GM21737 (cell line): ENCODE data around the gene MSL1.

Experiments used
- ATAC-seq: cut with Tn5 transposase; IDR thresholded peaks from one replicate; pipeline ENCODE4 v1.9.1; 2021; ENCODE audit warnings: mild to moderate bottlenecking, moderate library complexity; ENCODE audit not compliant: unreplicated experiment

Gene MSL1

DNA sequence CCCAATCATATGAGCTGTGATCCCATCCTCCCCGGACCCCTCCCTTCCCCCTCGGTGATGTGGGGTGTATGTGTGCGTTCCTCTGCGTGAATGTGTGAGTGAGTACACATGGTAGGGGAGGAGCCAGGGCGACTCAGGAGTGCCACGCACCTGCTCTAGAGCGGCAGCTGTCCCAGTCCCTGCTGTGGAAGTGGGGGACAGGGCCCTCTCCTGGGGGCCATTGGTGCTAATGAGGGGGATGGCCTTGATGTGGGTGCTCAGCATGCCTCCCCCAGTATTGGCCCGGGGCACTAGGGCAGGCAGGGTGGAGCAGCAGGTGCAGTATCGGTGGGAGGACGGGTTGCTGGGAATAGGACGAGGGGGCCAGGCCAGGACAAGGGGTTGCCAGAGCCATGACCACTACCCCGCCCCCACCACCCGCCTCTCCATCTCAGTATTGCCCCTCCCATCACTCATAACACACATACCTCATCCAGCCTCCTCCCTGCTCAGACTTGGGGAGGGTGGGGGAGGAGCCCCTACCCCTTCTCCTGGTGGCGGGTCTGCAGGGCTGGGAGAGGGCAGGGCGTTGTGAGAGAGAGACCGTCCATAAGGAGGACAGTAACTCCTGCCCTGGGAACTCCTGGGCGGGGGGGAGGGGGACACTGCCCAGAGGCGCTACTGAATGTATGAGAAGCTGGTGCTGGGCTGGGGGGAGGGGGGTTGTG lies 29.9 kb upstream of the MSL1 start:
- ATAC-seq: no peak

DNA sequence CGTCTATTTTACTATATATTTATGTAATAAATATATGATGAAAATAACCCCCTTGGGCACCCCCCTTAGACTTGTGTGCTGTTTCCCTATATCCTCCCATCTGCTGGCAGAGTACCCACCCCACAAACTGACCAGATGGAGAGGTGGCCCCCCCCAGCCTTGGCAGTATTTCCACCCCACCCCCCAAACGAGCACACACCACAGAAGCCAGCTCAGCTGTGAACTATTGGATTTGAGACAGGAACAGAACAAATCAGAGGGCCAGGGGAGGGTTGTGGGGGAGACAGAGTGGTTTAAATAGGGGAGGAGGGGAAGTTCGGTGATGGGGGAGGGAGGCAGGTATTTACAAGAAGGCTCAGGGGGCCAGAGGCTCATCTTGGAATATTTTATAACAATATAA lies 29.2 kb upstream of the MSL1 start:
- ATAC-seq: no peak

DNA sequence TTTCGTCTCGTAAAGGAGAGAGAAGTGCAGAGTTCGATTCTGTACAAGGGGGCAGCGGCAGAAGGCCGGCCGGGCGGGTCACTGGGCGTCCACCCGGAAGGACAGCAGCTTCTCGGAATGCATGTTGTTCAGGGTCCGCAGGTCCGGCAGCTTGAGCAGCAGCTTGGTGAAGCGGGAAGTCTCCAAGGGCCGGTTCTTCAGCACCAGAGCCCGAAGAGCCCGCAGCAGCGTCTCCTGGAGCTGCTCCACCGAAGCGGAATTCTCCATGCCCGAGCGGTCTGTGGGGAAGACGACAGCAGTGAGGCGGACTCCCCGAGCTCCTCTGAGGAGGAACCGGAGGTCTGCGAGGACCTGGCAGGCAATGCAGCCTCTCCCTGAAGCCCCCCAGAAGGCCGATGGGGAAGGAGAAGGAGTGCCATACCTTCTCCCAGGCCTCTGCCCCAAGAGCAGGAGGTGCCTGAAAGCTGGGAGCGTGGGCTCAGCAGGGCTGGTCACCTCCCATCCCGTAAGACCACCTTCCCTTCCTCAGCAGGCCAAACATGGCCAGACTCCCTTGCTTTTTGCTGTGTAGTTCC lies 28.7 kb upstream of the MSL1 start:
- ATAC-seq: no peak

DNA sequence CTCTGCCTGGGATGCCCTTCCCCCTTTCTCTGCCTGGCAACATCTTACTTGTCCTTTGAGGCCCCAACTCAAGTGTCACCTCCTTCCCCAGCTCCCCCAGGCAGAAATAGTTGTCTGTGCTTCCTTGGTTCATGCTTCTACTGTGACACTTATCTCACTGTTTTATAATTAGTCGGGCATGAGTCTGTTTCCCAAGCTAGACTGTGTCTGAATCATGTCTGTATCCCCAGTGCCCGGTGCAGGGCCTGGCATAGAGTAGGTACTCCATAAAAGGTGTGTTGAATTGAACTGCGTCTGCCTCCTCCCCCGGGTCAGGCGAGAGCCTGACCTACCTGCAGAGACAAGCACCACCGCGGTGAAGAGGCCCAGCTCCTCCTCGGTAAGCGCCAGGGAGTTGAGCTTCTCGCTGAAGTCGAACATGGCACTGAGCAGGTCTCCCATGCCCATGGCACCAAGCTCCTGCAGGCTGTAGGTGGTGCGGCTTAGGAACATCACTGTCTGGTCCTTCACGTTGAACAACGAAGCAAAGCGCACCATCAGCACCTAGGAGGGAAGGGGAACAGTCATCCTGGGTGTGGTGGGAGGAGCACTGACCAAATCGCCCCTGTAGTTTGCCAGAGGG lies 28.1 kb upstream of the MSL1 start:
- no peak for ATAC-seq

DNA sequence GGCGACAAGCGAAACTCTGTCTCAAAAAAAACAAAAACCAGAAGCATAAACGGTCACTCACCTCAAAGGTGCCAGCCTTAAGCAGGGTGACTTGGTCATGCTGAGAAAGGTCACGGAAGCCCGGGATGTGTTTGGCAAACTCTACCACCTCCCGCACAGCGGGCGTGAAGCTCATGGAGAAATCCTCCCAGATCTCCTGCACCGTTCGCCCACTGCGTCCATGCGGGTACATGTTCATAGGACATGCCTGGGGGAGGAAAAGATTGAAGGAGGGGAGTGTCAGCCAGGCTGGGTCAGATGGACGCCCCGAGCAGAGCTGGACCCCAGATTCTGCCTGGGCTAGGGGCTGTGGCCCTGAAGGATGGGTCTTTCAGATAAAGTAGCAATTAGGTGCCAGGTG lies 26.9 kb upstream of the MSL1 start:
- no peak for ATAC-seq

DNA sequence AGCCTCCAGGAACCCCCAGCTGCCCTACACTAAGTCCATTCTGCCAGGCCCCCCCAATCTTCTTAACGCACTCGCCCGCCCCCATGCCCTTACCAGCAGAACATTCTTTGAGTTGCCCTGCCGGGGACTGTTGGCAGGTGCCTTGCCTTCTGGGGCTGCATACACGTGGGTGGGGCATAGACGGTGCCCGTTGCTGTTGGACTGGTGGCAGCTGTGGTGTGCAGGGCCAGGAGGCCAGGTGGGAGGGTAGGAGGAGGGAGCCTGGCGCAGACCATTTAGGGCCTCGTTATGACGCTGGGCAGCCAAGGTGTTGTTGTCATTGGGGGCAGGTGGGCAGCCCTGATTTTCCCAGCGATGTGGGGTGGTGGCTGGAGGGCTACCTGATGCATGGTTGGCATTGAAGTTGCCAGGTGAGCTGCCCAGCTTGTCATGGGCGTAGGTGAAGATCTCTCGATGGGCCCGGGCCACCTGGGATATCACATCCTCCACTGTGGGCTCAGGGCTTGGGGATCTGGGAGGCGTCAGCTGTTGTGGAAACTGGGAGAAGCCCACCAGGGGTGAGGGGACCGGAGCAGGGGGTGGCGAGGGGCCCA lies 26.3 kb upstream of the MSL1 start:
- no peak for ATAC-seq

DNA sequence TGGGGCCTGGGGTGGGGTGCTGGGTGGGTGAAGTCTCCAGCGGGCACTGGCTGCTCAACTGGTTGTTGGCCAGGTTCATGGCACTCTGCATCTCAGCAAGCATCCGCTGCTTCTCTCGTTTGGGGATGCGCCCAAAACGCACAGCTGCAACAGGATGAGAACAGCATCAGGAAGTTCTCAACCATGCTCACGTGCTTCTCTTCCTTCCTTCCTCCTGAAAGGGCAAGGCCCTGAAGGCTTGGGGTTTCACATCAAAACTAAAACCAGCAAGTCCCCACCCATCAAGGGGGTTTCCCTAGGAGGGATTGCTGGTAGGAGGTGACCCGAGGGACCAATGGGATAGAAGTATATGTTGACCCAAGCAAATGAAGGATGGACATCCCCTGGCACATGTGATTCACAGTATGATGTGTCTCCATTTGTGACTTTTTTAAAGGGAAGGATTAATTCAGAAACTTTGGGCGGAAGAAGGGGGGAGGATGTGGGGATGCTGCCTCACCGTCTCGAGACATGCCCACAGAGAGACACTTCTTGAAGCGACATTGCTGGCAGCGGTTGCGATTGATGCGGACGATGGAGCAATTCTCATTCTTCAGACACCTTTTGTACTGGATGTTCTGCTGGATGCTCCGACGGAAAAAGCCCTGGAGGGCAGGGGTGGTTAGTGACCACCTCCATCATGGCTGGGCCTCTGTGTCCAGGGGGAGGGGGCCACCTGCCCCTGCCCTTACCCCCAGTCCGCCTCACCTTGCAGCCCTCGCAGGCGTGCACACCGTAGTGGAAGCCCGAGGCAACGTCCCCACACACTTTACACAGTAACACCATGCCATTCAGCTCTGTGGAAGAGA lies 25.6 kb upstream of the MSL1 start:
- ATAC-seq: peak; percentile 48

DNA sequence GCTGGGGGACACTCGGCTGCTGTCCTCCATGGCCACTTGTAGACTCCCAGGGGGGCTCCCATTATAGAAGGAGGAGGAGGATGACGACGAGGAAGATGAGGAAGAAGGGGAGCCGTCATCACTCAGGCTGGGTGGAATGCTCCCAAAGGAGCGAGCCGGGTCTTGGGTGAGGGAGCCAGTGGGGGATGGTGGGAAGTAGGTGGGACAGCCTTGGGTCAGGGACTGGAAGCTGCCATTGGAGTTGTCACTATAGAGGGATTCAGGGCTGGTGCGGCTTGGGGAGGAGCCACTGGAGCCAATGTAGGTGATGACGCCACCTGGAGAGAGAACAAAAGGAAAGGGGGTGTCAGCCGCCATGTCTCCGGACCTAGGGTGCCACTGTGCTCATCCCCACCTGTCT lies 24.7 kb upstream of the MSL1 start:
- ATAC-seq: no peak

DNA sequence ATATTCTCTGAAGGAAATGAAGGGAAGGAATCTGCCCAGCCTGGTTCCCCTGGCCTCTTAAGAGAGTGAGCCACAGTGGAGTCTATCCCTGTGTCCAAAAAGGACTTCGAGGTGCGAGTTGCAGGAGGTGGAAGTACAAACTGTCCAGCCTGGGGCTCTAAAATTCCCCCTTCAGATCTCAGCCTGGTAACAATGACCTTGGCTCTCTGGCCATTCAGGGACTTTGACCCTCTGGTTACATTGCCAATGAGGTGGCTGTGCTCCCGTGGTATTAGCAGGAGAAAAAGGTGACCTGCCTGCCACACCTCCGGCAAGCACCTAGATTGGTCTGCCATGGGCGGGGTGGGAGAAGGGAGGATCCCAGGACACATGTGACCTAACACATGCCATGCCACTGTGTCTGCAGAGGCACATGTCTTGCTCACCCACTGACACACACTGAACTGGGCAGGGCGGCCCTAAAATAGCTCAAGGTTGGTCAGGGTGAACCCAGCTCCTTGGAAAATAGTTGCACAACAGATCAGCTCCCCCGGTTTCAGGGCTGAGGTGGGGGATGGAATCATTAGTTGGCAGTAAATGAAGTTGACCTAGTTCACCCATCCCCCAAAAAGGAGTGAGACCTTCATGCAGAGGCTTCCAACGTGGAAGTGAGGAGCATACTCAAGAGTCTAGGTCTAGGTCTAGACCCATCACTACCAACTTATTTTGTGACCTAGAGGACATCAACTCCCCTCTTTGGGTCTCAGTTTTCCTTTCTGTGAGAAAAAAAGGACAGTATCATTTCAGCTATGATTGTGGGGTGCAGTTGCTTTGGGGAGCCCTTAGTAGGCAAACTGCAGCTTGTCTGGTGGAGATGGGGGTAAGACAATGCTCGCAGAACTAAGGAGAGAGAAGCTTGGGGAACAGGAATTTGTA lies 23.6 kb upstream of the MSL1 start:
- ATAC-seq: no peak

DNA sequence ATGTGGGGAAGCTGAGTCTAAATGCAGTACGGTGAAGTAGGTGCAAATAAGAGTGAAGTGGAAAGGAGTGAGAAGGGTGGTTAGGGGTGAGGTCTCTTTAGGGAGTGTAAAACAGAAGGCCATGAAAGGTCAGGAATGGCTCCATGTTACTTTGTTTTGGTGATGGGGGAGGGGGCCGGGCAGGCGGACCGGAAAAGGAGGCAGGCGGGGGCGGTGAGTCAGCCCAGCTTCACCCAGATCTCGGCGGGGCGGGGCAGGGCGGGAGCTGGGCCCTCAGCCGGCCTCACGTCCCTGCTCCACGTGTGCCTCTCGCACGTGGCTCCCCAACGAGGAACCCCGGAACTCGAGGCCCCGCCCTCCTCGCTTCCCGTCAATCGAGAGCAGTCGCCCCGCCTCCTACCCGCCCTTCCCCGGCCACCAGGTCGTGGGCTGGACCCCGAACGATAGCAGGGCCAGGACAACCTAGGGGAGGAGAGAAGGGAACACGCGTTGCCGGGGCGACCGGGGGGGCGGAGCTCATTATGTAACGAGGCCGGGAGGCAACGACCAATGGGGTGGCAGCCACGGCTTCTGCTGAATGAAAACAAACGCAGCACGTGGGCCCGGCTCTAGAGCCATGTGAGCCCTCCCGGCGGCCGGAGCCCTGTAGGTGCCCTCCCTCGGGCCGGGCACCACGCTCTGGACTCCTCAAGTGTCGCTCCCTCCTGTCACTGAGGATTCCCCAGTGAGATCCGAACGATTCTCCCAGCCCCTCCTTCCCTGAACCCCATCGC lies 22.7 kb upstream of the MSL1 start:
- ATAC-seq: peak; percentile 46

DNA sequence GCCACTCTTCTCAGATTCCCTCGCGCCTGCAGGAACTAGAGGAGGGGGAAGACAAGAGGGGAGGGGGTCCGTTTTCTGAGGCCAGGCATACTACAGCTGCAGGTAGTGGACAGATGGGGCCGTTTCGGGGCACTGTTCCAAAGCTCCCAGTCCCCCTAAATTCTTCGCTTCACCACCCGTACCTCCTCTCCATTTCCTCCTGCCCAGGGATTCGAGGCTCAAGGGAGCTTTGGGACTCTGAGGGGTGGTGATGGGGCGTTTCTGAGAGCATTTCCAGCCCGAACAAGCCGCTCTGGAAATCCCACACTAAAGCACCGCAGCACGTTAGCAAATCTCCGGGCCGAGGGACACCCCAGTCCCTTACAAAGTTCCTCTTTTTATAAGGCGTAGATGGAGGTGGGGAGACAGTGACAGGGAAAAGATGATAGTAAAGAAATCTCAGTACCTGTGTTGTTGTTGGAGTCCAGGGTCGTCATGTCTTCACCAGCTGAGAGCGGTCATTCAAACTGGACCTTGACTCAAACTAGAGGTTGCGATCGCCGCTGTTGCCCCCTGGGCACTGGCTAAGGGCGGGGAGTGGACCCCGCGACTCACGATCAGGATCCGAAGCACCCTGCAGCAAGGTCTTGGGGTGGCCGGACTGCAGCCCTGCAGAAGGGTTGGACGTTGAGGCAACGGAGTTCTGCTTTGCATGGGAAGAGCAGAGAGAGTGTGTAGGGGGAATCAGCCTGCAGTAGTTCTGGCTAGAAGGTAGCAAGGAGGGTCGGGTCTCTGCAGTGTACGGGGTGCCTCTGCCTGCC lies 22.0 kb upstream of the MSL1 start:
- no peak for ATAC-seq

DNA sequence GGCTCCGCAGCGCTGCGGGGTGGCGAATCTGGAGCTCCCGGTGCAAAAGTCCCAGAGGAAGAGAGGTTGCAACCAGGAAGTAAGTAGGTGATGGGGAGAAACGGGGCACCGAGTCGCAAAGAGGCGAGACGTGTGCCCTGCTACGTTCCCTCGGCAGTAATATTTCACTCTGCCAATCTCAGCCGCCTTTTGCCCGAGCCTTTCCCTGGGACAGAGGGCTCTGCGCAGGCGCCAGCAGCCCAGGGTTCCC lies 21.4 kb upstream of the MSL1 start, which contains the start of gene NR1D1:
Gene NR1D1, minus strand, starts transcription at position 171 of the 250 bp plus-strand sequence. CDS start 495 bp downstream, outside the sequence.
- no peak for ATAC-seq

DNA sequence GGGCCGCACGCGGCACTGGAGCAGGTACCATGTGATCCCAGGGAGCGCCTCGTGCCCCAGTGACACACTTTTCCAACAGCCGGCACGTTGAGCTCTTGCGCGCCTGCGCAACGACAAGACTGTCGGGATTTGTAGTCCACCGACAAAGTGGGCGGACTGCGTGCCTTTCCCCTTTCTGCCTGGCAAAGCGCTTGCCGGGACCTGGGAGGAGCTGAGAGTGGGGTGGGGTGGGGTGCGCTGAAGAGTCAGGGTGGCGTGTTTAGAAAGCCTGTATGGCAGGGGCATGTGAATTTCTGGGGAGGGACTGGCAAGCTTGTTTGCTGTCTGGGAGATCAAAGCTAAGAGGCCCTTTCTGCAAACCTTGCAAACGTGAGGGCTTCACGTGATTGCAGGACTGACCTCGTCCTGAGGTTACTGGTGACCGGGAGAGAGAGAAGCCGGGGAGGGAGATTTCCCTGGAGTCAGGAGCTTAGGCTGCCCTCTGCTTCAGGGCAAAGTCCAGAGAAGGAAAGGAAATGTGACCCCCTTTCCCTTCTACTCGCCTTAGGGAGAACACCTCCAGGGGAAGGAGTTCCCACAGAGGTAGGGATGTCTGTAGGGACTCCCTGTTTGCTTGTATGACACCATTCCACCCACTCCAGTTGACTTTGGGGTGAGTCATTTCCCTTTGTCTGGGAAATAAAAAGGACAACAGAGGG lies 21.0 kb upstream of the MSL1 start:
- ATAC-seq: no peak

DNA sequence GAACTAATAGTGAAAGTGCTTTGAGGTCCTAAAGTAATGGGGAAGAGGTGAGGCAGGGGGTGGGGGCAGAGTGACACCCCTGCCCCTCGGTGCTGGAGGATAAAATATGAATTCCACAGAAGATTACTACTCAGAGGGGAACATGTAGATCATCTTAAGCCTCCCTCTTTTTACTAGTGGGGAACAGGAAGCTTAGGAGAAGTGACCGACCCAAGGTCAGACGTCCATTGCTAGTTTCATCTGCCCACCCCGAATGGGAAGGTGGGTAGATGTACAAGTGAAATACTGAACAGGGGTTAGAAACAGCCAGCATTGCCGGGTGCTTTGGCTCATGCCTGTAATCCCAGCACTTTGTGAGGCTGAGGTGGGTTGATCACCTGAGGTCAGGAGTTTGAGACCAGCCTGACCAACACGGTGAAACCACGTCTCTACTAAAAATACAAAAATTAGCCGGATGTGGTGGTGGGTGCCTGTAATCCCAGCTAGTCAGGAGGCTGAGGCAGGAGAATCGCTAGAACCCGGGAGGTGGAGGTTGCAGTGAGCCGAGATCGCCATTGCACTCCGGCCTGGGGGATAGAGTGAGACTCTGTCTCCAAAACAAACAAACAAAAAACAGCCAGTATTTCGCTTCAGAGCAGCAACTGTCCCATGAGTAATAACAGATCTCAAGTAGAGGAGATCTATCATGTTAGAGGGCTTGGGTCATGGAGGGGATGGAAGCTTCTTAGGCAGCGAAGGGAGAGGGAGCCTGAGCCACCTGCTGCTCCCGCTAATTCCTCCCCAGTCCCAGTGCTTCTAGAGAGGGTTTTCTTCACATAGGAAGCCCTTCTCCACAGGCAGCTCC lies 20.2 kb upstream of the MSL1 start:
- no peak for ATAC-seq

DNA sequence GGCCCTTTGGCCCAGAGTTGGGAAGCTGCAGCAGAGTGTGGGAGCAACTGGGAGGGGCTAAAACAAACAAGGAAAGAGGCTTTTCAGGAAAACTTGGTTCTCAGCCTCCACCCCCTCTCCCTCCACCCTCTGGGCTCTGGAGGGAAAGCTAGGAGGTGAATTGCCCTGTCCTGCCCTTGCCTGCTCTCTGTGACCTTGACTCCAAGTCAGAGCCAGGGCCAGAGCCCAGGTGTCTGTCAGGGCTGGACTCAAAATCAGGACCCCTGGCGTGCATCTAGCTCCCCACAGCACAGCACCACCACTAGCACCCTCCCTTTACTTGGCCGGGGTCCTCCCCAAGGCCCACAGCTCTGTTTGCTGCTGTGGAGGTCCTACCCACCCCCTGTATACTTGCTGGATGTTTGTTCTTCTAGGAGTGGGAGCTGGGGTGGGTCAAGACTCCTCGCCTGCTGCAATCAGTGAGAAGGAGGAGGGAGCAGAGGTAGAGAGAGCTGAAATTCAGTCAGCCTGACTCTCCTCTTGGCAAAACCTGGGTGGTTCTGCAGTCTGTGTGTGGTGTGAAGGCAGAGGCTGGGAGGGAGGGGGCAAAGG lies 18.6 kb upstream of the MSL1 start:
- no peak for ATAC-seq

DNA sequence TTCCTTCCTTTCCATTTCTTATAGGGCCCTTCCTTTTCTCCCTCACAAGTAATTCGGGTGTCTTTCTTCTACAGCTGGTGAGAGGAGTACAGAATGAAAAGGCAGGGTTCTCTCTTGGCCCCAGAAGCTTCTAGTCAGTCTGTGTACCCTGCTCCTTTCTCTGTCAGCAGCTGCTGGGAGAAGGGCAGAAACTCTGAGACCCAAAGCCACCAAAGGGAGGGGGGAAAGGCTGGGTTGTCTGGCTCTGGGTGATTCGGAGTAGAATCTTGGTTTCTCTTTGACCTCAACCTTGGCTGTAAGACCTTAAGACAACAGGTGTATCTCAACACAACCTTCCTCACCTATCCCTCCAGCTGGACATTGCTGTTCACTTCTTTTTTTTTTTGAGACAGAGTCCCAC lies 18.1 kb upstream of the MSL1 start:
- no peak for ATAC-seq
